K562 (cell line): ENCODE results near the gene YAE1. TPM values are rescaled to one million over a fixed set of nuclear protein-coding genes. Genes with fewer than 3 reads are reported as not detected.

ENCODE experiments used
- CCNT2 ChIP-seq: IDR thresholded peaks from 2 replicates; pipeline ENCODE4 v1.6.1; 2011; ENCODE audit warnings: borderline replicate concordance, low read depth, mild to moderate bottlenecking, moderate library complexity, mixed read lengths, low read length; ENCODE audit not compliant: insufficient read length; ENCODE audit errors: extremely low read depth
- DACH1 ChIP-seq: fragments of 450-650 bp; IDR thresholded peaks from 2 replicates; pipeline ENCODE4 v1.6.1; 2018; ENCODE audit not compliant: partially characterized antibody
- EHMT2 ChIP-seq: fragments of 450-650 bp; IDR thresholded peaks from 2 replicates; pipeline ENCODE4 v1.6.1; 2018; ENCODE audit warnings: antibody characterized with exemption
- ETS2 ChIP-seq: IDR thresholded peaks from 2 replicates; pipeline ENCODE4 v1.6.1; 2016; ENCODE audit warnings: borderline replicate concordance, missing genetic modification characterization, mild to moderate bottlenecking, moderate library complexity, missing compliant biosample characterization; ENCODE audit not compliant: poor library complexity, severe bottlenecking
- ETV5 ChIP-seq: sonication (generic); formaldehyde crosslinking; IDR thresholded peaks from 2 replicates; pipeline ENCODE4 v1.4.0; 2020; ENCODE audit warnings: low read depth, mild to moderate bottlenecking, missing genetic modification reagents
- FOXK1 ChIP-seq: sonication (generic); formaldehyde crosslinking; IDR thresholded peaks from 2 replicates; pipeline ENCODE4 v1.8.0; 2022; ENCODE audit warnings: missing genetic modification reagents, mild to moderate bottlenecking, borderline replicate concordance
- HMGN3 ChIP-seq: IDR thresholded peaks from 2 replicates; pipeline ENCODE4 v1.6.1; 2011; ENCODE audit warnings: borderline replicate concordance, low read depth, mild to moderate bottlenecking, mixed read lengths, low read length; ENCODE audit not compliant: insufficient read length; ENCODE audit errors: extremely low read depth
- MAZ ChIP-seq, 2 experiments: fragments of 450-650 bp in 1 of 2; sonication (generic) in 1 of 2; formaldehyde crosslinking; IDR thresholded peaks in 1 of 2; conservative IDR thresholded peaks in 1 of 2; 2 replicates each; pipeline versions ENCODE4 v1.4.0 to v1.5.0; 2020; ENCODE audit warnings: mild to moderate bottlenecking in 1 of 2, missing genetic modification reagents in 1 of 2
- NFRKB ChIP-seq: fragments of 450-650 bp; IDR thresholded peaks from 2 replicates; pipeline ENCODE4 v1.6.1; 2016; ENCODE audit warnings: low read depth
- RB1 ChIP-seq: fragments of 450-650 bp; IDR thresholded peaks from 2 replicates; pipeline ENCODE4 v1.6.1; 2017; ENCODE audit warnings: low read depth, mild to moderate bottlenecking
- RBBP5 ChIP-seq: fragments of 200-600 bp; sonication (generic); IDR thresholded peaks from 2 replicates; pipeline ENCODE4 v1.6.1; 2012; ENCODE audit warnings: borderline replicate concordance, mild to moderate bottlenecking, low read length, control low read depth, inconsistent platforms; ENCODE audit not compliant: insufficient read depth, poor library complexity, severe bottlenecking
- RFX7 ChIP-seq: fragments of 250-450 bp; sonication (Bioruptor Pico); IDR thresholded peaks from 2 replicates; pipeline ENCODE4 v1.5.1; 2021; ENCODE audit warnings: mild to moderate bottlenecking
- ZNF695 ChIP-seq: fragments of 450-650 bp; formaldehyde crosslinking; IDR thresholded peaks from 2 replicates; pipeline ENCODE4 v1.4.0; 2020; ENCODE audit warnings: mild to moderate bottlenecking, moderate library complexity
- polyA plus RNA-seq, 8 experiments: library from polyadenylated mRNA; depleted of rRNA in 4 of 8; stranded (reverse) in 5 of 8; unstranded in 3 of 8; fragments of >200 nt; fragmentation: Nextera tagmentation in 2 of 8; fragmentation: Illumina TruSeq in 1 of 8; extraction: Ambion mirVana in 2 of 8; extraction: Trizol in 1 of 8; gene quantifications; 2 replicates each; pipeline versions ENCODE4 v1.2.1 to v1.2.3, GENCODE V29; 2011 to 2014; ENCODE audit warnings: inconsistent platforms in 1 of 8, missing spikeins in 1 of 8
- total RNA-seq, 7 experiments: library from RNA; depleted of rRNA in 6 of 7; stranded (reverse); fragments of >200 nt in 6 of 7; fragmentation: Illumina TruSeq in 2 of 7; extraction: Trizol in 2 of 7; gene quantifications; 2 replicates each; pipeline versions ENCODE4 v1.2.1 to v1.2.3, GENCODE V29; 2011 to 2021; ENCODE audit warnings: low replicate concordance in 1 of 7
- TF ChIP-seq, protein P1 (sequence below): sonication (generic); formaldehyde crosslinking; IDR thresholded peaks from 2 replicates; pipeline ENCODE4 v1.8.1; 2023; ENCODE audit warnings: mild to moderate bottlenecking, missing genetic modification reagents
- TF ChIP-seq, protein P2 (sequence below): fragments of 450-650 bp; IDR thresholded peaks from 2 replicates; pipeline ENCODE4 v1.6.1; 2017; ENCODE audit warnings: antibody characterized with exemption, mild to moderate bottlenecking
- TF ChIP-seq, protein P3 (sequence below): fragments of 450-650 bp; conservative IDR thresholded peaks from 2 replicates; pipeline ENCODE4 v1.6.1; 2016; ENCODE audit warnings: missing genetic modification characterization, low read depth, mild to moderate bottlenecking, control low read depth, missing compliant biosample characterization
- TF ChIP-seq, protein P4 (sequence below): sonication (generic); formaldehyde crosslinking; IDR thresholded peaks from 2 replicates; pipeline ENCODE4 v1.8.0; 2022; ENCODE audit warnings: missing genetic modification reagents, mild to moderate bottlenecking, moderate library complexity, borderline replicate concordance

Gene YAE1
- total and polyA plus RNA-seq, 9 of the 15 experiments (the other 6 are each of a cell fraction or from before 2014, with no cell fraction given) = 15.2 to 63.4 (median 30.1) TPM

DNA sequence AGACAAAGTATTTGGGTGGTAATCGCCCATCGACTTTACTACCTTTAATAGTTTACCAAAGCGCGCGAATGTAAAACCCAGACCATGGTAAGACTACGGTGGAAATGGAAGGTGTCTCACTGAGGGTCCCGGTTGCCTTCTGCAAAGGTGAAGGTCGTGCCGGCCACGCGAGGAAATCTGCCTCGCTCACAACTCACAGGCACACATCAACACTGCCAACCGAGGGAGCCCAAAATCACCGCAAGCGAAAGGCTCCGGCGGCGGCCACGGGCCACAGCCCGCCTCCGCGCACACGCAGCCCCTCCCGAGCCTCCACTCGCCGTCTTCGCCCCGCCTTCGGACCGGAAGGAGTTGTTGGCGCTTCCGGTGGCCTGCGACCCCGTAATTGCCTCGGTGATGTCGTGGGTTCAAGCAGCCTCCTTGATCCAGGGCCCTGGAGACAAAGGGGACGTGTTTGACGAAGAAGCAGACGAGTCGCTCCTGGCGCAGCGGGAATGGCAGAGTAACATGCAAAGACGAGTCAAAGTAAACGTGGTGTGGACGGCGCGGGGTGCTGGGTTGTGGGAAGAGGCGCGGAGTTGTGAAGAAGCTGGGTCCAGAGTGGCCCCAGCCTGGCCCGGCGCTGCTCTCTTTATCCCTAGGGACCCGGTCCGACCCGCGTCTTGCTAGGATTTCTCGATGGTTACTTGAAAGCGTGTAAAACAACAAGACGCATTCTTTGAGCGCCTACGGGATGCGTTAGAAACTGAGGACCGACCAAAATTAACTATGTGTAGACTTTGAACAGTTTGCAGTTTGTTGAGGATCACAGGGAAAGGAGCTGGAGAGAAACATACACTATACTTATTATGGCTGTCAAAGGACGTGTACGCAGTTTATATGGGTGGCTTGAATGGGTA, at the start of gene YAE1 (continued):
- TF ChIP-seq ETV5 (CRISPR knock-in tag) (peak; percentile 91), HMGN3 (peak; percentile 29), RB1 (peak; percentile 51), ZNF695 (CRISPR knock-in tag) (no peak), MAZ (CRISPR knock-in tag; conservative IDR thresholded peaks at IDR 0.05 in 1 of 2, IDR thresholded peaks at IDR 0.05 in 1 of 2) (peak; percentile 88 to 92), RFX7 (CRISPR knock-in tag) (no peak), CCNT2 (peak; percentile 81), DACH1 (peak; percentile 7), EHMT2 (peak; percentile 77), NFRKB (peak; percentile 68), RBBP5 (peak; percentile 96), ETS2 (tag) (no peak), FOXK1 (CRISPR knock-in tag) (no peak)
- TF ChIP-seq, protein P1, sequence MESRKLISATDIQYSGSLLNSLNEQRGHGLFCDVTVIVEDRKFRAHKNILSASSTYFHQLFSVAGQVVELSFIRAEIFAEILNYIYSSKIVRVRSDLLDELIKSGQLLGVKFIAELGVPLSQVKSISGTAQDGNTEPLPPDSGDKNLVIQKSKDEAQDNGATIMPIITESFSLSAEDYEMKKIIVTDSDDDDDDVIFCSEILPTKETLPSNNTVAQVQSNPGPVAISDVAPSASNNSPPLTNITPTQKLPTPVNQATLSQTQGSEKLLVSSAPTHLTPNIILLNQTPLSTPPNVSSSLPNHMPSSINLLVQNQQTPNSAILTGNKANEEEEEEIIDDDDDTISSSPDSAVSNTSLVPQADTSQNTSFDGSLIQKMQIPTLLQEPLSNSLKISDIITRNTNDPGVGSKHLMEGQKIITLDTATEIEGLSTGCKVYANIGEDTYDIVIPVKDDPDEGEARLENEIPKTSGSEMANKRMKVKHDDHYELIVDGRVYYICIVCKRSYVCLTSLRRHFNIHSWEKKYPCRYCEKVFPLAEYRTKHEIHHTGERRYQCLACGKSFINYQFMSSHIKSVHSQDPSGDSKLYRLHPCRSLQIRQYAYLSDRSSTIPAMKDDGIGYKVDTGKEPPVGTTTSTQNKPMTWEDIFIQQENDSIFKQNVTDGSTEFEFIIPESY (CRISPR knock-in tag) = peak; percentile 49
- TF ChIP-seq, protein P2, sequence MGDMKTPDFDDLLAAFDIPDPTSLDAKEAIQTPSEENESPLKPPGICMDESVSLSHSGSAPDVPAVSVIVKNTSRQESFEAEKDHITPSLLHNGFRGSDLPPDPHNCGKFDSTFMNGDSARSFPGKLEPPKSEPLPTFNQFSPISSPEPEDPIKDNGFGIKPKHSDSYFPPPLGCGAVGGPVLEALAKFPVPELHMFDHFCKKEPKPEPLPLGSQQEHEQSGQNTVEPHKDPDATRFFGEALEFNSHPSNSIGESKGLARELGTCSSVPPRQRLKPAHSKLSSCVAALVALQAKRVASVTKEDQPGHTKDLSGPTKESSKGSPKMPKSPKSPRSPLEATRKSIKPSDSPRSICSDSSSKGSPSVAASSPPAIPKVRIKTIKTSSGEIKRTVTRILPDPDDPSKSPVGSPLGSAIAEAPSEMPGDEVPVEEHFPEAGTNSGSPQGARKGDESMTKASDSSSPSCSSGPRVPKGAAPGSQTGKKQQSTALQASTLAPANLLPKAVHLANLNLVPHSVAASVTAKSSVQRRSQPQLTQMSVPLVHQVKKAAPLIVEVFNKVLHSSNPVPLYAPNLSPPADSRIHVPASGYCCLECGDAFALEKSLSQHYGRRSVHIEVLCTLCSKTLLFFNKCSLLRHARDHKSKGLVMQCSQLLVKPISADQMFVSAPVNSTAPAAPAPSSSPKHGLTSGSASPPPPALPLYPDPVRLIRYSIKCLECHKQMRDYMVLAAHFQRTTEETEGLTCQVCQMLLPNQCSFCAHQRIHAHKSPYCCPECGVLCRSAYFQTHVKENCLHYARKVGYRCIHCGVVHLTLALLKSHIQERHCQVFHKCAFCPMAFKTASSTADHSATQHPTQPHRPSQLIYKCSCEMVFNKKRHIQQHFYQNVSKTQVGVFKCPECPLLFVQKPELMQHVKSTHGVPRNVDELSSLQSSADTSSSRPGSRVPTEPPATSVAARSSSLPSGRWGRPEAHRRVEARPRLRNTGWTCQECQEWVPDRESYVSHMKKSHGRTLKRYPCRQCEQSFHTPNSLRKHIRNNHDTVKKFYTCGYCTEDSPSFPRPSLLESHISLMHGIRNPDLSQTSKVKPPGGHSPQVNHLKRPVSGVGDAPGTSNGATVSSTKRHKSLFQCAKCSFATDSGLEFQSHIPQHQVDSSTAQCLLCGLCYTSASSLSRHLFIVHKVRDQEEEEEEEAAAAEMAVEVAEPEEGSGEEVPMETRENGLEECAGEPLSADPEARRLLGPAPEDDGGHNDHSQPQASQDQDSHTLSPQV = peak; percentile 21; the same call in 1 of the 2 replicates
- TF ChIP-seq, protein P3, sequence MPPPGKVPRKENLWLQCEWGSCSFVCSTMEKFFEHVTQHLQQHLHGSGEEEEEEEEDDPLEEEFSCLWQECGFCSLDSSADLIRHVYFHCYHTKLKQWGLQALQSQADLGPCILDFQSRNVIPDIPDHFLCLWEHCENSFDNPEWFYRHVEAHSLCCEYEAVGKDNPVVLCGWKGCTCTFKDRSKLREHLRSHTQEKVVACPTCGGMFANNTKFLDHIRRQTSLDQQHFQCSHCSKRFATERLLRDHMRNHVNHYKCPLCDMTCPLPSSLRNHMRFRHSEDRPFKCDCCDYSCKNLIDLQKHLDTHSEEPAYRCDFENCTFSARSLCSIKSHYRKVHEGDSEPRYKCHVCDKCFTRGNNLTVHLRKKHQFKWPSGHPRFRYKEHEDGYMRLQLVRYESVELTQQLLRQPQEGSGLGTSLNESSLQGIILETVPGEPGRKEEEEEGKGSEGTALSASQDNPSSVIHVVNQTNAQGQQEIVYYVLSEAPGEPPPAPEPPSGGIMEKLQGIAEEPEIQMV = no peak
- TF ChIP-seq, protein P4, sequence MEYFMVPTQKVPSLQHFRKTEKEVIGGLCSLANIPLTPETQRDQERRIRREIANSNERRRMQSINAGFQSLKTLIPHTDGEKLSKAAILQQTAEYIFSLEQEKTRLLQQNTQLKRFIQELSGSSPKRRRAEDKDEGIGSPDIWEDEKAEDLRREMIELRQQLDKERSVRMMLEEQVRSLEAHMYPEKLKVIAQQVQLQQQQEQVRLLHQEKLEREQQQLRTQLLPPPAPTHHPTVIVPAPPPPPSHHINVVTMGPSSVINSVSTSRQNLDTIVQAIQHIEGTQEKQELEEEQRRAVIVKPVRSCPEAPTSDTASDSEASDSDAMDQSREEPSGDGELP (CRISPR knock-in tag) = peak; percentile 83
